DMS 273 treated with DMSO at 0.1 percent for 48 hours (cell line): ENCODE measurements around the gene CSAD.

ENCODE experiments used
- DNase-seq: peaks from one replicate; lab custom pipeline; 2025; lab: John Stamatoyannopoulos, UW

CSAD gene

DNA sequence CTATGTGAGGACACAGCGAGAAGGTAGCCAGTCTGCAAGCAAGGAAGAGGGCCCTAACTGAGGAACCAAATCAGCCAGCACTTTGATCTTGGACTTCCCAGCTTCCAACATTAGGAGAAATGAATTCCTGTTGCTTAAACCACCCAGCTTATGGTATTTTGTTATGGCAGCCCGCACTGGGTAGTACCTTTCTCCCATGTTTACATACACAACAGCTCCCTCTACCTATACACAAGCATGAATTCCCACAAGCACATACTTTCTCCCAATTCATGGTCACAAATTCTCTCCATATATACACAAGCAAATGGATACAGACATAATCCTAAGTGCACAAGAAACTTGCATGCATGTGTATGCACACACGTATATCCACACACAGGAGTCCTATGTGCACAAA, 19.0 kb upstream of the CSAD start:
- DNase-seq, result no peak

DNA sequence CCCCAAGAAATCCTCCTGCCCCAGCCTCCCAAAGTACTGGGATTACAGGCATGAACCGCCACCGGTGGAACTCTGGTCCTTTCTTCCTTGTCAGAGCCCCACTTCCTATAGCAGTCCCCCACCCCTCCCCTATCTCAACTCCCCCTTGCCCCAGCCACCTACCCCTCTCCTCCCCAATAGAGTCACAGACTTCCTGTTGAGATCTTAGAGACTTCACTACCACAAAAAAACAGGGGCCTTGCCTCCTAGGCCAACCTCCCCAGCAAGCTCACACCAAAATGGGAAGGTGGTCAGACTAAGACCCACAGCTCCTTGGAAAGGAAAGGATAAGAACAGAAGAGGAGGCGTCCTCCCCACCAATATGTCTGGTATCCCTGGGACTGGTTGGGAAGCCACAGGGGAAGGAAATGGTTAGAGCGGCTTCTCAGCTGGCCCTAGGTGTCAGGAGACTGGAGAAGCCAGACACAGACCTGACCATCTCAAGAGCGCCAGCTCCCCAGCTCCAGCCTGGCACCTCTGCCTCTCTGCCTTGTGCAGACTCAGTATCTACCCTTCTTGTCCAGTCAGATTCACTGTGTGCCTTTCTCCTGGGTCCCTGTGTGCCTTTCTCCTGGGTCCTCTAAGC, 17.9 kb upstream of the CSAD start:
- no peak for DNase-seq

DNA sequence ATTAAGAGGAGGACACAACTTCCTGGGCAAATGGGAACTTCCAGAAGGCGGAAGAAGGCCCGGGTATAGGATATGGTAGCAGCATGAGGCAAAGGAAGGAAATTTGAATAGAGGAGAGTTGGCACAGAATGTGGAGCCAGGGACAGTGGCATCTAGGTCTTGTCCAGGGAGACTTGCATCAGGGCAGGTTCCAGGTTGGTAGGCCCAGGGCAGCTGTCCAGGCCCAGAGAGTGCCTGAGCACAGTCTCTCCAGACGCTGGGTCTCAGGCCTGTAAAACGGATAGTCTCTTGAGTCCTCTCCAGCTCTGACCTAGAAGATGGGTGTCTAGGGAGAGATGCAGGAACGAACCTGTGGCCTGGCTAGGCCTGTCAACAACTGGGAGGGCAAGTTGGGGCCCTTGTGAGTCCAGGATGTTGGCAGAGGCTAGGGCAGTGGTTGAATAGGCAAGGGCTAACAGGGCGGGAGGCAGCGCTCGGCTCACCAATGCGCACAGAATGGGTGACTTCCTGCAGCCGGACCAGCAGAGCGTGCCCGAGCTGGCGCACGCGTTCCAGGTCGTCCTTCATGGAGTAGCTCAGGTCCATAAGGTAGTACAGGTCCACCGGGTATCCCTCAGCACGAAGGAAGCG, 16.4 kb upstream of the CSAD start:
- DNase-seq, result no peak

DNA sequence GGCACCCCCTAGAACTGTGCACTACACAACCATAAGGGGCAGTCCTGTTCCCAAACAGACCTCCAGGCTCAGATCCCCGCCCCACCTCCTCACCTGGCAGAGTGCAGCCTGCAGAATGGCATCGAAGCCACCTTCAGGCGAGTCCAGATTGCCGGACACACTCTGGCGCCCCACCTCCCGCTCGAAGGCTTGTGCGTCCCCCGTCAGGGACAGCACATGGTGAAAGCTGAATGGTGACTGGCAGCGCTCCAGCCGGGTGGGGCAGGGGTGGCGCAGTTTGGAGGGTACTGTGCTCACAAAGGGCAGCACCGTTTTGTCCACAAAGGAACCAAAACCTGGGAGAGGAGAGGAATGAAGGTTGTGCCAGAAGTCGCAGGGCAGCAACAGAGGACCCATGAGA, 15.8 kb upstream of the CSAD start:
- no peak for DNase-seq

DNA sequence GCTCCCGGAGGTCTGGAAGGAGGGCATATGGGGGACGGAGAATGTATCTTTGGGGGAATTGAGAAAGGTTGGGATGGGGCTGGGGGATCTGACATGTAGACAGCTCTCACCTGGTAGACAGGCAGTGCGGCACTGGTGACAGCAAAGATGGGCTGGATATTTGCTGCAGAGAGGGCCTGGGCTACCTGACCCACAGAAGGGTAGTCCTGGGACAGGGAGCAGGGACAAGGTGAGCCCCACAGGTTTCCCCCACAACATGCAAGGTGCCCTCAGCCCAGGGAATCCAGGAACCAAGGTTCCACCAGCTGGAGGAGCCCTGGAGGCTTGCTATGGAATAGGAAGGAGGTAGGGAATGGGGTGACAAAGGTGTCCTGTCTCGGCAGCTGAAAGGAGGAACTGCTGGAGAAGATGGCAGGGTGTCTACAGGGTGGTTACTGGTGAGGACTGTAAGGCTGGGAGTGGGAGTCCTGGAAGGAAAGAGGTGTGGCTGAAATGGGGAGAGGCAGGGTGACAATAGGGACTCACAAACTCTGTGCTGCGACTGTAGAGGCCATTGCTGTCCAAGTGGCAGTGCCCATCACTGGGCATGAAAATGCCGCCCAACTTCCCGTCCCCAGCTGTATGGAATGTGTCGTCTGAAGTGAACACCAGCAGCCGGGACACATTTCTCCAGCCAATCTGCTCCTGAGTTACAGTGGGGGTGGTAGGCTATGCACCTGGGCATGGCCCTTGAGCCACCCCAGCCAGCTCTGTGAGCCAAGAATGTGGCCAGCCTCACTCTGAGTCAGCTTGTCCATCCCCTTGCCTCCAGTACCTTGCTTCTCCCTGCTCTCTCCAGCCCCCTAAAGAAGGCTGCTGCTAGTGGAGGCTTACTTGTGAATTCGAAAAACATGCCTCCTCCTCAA, 15.0 kb upstream of the CSAD start:
- DNase-seq, result no peak

DNA sequence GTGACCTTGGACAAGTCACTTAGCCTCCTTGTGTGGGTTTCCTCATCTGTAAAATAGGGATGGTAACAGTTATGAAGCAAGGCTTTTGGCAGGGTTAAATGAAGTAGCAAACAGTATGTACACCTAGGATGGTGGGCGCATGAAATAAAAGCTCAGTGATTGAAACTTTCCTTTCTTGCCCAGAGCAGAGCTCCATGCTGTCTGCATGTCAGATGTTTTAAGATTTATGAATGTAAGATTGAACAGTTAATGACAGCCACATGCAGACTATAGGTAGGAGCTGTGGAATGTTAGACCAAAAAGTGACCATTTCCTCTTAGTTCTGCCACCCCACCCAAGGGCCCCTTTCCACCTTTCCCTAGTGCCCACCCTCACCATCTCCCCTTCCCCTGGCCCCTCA, 14.2 kb upstream of the CSAD start:
- no peak for DNase-seq

DNA sequence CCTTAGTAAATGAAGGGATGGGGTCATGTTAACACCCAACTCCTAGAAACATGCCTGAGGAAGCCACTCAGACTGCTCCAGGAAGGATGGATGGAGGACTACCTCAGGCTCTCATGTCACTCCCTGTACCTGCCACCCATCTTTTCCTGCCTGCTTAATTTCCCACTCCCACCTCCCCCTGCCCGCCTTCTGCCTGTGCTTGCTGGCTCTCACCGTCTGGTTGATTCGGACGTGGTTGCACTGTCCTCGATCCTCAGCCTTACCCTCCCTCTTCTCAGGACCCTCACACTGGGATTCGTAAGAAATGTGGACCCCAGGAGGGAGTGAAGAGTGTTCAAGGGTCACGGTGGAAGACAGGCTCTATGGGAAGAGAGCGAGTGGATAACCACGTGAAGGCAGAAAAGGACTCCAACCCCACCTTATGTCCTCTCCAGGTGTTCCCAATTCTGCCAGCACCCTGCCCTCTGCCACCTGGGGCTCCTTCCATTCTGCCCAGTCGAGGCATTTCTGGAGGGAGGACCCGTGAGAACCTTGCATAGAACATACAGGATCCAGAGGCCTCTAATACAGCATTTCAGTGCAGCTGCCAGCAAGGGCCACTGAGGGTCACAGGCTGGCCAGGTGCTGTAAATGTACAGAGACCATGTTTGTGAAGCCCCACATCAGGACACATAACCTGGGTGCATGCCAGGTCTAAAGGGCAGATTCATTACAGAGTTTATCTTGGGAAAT, 13.4 kb upstream of the CSAD start:
- no peak for DNase-seq

DNA sequence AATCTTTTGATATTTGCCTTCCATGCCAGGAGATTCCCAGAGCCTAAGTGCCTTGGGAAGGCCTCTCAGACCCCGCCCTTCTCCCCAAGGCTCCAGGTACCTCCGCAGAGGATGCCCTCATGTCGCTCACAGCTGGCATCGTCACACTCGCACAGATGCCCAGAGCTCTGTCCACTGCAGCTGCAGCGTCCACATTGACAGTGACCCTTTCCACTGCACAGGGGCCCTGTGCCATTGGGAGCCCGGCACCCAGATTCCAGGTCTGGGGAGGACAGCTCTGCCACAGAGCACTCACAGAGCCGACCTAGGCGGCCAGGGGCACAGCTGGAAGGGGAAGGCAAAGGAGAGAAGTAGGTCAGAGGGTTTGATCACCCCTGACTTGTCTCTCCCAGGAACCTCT, 12.3 kb upstream of the CSAD start:
- DNase-seq, result no peak

DNA sequence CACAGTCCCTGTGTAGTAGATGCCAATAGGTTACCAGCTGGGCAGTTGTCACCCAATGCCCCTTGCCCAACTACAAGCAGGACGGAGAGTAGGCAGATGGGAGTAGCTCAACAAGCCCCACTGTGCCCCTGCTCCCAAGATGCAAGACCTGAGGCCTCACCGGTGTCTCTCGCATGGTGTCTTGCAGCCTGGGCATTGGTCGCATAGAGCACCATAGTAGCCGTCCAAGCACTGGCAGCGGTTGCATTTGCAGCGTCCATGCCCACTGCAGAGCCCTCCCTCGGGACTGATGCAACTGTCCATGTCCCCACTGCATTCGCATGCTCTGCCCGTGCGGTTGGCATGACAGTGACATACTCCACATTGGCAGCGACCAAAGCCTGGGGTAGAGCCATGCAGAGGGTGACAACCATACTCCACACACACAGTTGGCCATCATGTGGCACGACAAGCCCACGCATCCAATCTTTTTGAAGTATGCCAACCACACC, 11.9 kb upstream of the CSAD start:
- no peak for DNase-seq

DNA sequence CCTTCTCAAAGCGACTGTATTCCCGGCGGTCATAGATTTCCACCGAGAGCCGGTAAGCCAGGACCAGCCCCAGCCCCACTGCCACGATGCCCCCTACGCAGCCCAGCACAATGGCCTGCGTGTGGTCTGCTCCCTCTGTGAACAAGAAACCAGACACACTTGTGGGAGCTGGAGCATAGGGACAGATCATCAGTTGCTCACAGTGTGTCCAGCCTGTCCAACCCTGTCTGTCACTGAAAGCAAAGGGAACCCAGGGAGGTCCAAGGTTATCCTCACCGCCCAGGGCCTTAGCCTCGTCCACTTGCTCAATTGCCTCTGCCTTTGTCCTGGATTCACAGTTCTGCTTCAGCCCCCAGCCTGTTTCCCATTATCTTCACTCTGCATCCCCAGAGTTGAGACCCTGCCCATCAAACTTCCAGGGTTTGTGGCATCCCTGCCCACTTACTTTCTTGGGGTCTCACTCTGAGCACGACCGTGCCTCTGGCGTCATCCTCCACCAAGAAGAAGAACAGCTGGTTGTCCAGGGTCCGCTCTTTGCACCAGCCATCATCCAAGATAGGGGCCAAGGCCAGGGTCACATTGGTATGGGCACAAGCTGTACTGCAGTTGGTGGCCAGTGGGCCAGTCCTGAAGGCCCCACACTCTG, 11.3 kb upstream of the CSAD start:
- DNase-seq, result no peak

DNA sequence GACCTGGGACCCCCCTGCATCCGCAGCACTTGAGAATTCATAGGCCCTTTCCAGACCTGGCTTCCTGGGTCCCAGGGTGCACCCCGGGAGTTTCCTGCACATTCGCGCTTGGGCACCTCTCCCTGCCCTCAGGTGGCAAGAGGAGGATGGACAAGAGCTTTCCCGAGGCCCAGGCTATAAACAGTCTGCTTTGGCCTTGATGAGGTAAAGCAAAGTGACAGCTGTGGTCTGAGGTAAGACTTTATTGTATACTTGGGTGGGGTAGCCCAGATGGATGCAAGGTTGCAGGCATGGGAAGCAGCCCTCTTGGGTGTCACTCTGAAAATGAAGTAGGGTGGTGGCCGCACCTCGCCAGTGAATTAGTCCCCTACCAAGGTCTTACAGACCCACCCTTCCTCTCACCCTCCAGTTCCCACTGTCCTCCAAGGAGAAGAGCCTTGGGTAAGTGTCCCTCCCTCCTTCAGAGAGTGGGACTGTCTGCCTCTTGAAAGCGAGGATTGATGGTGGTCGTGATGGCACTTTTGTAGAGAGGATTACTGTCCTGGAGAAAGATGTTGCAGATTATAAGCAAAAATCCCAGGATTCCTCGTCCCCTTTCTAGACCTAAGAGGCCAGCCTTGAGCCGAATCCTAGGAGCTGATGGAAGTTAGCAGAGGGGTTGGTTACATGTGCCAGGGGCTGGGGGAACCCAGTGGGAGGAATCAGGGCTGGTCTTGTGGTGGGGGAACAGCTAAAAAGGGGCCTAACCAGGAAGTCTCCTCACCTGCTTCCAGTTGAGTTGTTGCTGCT, 10.6 kb upstream of the CSAD start:
- DNase-seq, result no peak

DNA sequence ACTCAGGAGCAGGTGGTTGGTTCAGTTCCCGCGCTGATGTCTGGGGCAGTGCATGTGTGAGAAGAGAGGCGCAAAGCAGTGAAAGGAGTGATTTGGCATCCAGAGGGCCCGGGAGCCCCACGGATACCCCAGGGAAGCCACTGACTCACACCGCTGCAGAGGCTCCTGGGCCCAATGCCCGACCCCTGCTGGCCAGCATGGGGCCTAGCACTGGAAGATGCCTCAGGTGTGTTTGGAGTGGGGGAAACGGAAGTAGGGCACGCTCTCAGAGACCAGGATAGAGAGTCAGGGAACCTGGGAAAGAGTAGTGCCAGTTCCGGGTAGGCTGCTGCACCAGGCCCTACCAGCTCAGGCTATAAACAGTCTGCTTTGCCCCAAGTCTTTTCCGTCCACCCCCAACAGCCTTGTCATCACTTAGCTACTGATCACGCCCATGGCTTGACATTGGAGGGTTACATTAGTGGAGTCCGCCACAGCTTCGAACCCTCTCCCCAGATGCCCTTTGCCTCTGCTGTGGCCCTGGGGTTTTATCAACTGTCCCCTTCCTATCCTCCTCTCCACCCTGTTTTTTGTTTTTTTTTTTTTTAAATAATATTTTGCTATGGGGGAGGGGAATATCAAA, 9.5 kb upstream of the CSAD start:
- peak; percentile 10 for DNase-seq

DNA sequence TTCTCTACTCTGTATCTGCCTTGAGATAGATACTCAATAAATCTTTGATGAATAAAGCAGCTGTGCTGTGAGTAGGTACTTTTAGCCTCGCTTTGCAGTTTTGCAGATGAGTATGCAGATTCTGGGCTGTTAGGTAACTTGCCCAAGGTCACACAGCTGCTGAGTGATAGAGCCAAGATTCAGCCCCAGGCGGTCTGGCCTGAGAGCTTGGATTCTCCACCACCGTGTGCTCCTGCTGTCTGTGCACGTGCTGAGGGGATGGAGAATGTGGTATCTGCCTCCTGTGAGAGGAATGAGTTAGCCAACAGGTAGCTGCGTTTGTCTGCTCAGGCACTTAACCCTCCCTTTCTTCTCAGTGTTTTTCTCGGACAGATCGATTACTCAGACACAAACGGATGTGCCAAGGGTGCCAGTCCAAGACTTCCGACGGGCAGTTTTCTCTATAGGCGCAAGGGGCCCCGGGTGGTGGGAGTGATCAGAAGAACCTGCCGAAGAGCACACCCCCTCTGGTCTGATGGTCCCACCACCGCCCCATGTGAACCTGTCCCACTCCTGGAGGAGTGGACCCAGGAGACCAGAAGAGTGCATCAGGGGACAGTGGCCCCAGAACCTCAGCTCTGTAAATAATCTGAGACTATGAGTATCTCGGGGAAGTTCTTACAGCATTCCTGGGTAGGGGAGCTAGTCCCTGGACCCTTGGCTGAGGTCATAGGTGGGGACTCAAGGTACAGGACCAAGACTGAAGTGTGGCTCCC, 6.6 kb upstream of the CSAD start:
- DNase-seq, result no peak

DNA sequence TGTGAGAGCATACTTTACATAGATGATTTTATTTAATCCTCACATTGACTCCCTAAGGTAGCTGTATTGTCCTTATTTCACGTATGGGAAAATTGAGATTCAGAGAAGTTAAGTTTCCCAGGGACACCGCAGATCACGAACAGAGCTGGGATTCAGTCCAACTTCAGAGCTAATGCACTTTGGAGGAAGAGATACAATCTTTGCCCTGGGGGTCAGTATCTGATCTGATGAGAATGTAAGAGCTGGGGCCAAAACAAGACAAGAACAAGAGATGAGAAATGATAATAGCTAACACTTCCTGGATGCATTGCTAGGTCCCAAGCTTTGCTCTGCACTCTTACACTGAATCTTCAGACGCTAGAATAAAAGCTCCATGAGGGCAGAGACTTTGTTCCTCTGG, 6.0 kb upstream of the CSAD start:
- no peak for DNase-seq

DNA sequence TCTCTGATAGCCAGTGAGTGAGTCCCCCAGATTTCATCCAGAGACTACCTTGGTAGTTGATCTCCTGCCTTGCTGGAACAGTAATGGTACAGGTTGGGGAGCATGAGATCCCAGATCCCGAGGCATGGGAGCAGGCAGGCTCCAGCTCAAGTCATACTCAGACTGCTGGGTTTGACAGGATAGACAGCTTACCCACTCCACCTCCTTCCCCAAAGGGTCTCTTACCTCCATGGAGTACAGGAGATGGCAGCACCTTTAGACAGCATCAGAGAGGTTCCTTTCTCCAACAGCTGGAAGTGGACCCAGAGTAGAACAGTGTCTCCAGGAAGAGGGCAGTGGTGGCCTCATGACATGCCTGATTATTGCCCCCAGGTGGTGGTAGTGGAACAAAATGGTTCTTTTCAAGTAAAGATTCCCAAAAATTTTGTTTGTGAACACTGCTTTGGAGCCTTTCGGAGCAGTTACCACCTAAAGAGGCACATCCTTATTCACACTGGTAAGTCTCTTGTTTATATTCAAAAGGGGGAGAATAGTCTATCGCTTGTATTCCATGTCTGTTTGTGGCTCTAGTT, 4.9 kb upstream of the CSAD start:
- no peak for DNase-seq

DNA sequence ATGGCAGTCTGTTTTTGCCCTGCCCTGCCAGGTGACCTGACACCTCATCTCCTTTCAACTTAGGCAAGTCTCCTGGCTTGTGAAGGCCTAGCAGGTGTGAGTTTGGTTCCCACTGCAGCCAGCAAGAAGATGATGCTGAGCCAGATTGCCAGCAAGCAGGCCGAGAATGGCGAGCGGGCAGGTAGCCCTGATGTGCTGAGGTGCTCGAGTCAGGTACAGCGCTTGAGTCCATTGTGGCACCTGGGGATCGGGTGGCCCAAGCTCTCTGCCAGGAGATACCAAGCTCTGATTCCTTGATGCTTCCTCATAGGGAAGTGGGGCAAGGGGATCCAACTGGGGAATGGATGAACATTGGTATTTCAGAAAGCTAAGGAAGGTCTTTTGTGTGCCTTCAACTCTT, 4.1 kb upstream of the CSAD start:
- no peak for DNase-seq

DNA sequence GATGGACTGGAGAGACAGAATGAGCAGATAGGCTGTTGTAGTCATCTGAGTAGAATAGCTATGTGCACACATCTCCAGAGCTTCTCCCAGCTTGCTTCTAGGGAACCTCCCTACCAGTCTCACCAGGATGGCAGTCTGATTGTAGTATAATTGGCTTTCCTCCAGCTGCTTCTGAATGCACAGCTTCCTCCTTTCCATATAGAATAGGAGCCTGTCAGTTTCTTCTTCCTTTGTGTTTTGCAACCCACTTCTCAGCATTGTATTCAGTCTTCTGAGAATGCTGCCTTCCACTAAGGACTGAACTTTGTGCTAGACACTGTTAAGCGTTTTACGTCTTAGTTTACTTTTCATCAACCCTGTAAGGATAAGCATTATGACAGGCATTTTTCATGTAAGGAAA, 2.2 kb upstream of the CSAD start:
- no peak for DNase-seq

DNA sequence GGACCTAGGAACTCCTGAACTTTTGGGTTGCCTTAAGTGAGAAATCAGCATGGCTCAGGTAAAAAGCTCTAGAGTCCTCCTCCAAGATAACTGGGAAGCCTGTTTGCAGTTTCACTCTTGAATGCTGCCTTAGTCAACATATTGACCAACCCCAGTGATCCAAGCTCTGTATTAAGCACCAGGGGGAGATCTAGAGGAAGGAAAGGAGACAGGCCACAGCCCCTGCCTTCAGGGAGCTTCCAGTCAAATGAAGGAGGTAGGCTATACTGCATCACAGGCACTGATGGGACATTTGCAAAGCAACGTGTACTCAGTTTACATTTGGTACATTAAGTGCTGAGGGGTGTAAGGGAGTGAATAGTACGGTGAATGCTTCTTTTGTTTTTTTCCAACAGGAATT, 1.2 kb upstream of the CSAD start:
- DNase-seq, result no peak

DNA sequence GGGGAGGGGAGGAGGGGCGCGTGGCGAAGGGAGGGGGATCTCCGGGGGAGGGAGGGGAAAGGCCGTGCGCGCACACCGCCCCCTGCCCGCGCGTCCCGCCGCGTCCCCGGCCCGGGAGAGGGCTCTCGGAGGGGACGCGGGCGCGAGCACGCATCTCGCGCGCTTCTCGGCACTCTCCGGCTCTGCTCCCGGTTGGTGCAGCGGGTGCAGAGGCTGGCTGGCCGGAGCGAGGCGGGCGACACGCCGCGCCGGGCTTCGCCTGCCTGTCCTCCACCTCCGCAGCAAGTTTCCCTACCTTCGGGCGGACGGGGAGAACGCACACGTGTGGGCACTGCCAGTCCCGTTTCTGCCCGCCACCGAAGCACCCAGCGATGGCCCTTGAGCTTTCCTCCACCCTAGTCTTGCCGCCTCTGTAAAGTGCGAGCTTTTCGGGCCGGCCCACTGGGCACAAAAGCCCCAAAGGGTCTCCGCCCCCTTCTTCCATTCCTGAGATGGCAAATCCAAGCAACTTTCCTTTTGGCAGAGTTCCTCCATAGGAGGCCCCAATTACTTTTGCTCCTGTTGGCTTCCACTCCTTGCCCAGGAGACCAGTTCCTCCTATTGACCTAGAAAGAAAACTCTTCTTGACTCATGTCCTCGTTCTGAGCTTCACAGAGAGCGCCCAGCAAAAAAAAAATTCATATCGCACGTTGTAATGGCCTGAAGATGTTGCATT, 363 bp upstream of the CSAD start:
- no peak for DNase-seq
